Pancreas (tissue), 10 donors: ENCODE results near the gene TMEM59. TPM values are rescaled to one million over a fixed set of nuclear protein-coding genes. Genes with fewer than 3 reads are reported as not detected.
"Not testable (repeated sequence)": the region's sequence is repeated elsewhere in the genome, so short reads cannot be mapped to it uniquely, and the experiment has no call there.

Source experiments
- ATAC-seq, 4 donors: fragments of 200-7000 bp; cut with Tn5 transposase; one replicate each; pipeline versions ENCODE4 v1.8.0 to v1.9.1; 2020; ENCODE audit warnings: mild to moderate bottlenecking in 4 of 4, moderate library complexity in 4 of 4
- DNase-seq, 6 donors: peaks; one replicate each; pipeline ENCODE4 v3.0.0-alpha.2; 2020
- FAIRE-seq: peaks from 2 replicates; lab custom pipeline; 2012; peaks lifted over from hg19 to GRCh38; lab: Jason Lieb, UNC
- H3K27ac ChIP-seq, 4 donors: fragments of 200-600 bp; sonication (generic); 1 replicate in 3 of 4; 2 replicates in 1 of 4; pipeline versions ENCODE4 v1.5.0 to v1.8.0; 2020
- H3K27me3 ChIP-seq, 4 donors: fragments of 200-600 bp; one replicate each; pipeline ENCODE4 v1.8.0; 2021
- H3K36me3 ChIP-seq, 3 donors: fragments of 200-600 bp; sonication (generic) in 1 of 3; one replicate each; pipeline versions ENCODE4 v1.5.0 to v1.8.0; 2020 to 2021
- H3K4me1 ChIP-seq, 3 donors: fragments of 200-600 bp; one replicate each; pipeline ENCODE4 v1.8.0; 2021
- H3K4me3 ChIP-seq, 4 donors: fragments of 200-600 bp; sonication (generic) in 2 of 4; one replicate each; pipeline versions ENCODE4 v1.5.0 to v1.8.0; 2020 to 2021
- H3K9me3 ChIP-seq, 4 donors: fragments of 200-600 bp; one replicate each; pipeline ENCODE4 v1.8.0; 2021
- WGBS, 2 donors: extraction: QIAGEN DNeasy Blood & Tissue Kit; methylation state at CpG; one replicate each; pipeline ENCODE4 v1.1.7; 2013; 5-methylcytosine and 5-hydroxymethylcytosine counted together
- intact Hi-C, 3 donors: fragments of 100-400 bp; cut with DNase I; formaldehyde crosslinking; loops; one replicate each; pipeline versions ENCODE4 v1.11.1 to v1.14.2; 2022
- polyA plus RNA-seq, 2 donors: library from polyadenylated mRNA; stranded (reverse); fragments of 200-250 nt; gene quantifications; one replicate each; pipeline ENCODE4 v1.2.3, GENCODE V29; 2013
- total RNA-seq, 6 donors: library from RNA; stranded (reverse); fragmentation: NEBNext Ultra II Directional in 4 of 6; extraction: Animal tissue kit (Norgen Biotek cat#: 25700) in 4 of 6; gene quantifications; one replicate each; pipeline versions ENCODE4 v1.2.1 to v1.2.4, GENCODE V29; 2021 to 2023
- TF ChIP-seq, protein P1 (sequence below), 4 donors: fragments of 200-600 bp; sonication (generic) in 3 of 4; IDR thresholded peaks; one replicate each; pipeline versions ENCODE4 v1.5.0 to v1.8.0; 2021; ENCODE audit warnings: antibody characterized with exemption in 4 of 4
- donor health status: healthy with polysubstance abuse.
- donor health status: DM: no; HTN: no; CAD: no; lungs with moderate emphysema.
- donor health status: DM: no; HTN: no; CAD: no.
- donor health status: control.
- donor health status: control.
- donor health status: Bipolar disorder and iron deficiency.
- donor health status: DM: yes; HTN: yes; CAD: no.
- donor health status: DM: no; HTN: no; CAD: no.
- donor health status: DM: no; HTN: no; CAD: no.
- donor health status: DM: yes; HTN: yes; CAD: no.

The TMEM59 gene
- total and polyA plus RNA-seq, 8 donors, result 59.9 to 316 (median 232) TPM

GRCh38 chr1:54054438-54054749, 1.4 kb upstream of the TMEM59 start:
- Histone ChIP-seq H3K4me3 (peak overlapping the region in 2 of 4 donors; percentile 84 to 93), H3K27me3 (no peaks in the 10 kb centered on the region), H3K36me3 (no peaks in the 10 kb centered on the region), H3K4me1 (peaks cover 7 to 30% (median 8%) of the 10 kb centered on the region in 3 donors), H3K27ac (no peak overlapping the region), H3K9me3 (no peaks in the 10 kb centered on the region)
- DNase-seq (no peak), ATAC-seq (no peak), FAIRE-seq (no peak)
- intact Hi-C loops, result no loop called here
- 44 to 59% methylated on average over 5 of the region's 5 CpGs for WGBS, 2 donors
- TF ChIP-seq, protein P1, sequence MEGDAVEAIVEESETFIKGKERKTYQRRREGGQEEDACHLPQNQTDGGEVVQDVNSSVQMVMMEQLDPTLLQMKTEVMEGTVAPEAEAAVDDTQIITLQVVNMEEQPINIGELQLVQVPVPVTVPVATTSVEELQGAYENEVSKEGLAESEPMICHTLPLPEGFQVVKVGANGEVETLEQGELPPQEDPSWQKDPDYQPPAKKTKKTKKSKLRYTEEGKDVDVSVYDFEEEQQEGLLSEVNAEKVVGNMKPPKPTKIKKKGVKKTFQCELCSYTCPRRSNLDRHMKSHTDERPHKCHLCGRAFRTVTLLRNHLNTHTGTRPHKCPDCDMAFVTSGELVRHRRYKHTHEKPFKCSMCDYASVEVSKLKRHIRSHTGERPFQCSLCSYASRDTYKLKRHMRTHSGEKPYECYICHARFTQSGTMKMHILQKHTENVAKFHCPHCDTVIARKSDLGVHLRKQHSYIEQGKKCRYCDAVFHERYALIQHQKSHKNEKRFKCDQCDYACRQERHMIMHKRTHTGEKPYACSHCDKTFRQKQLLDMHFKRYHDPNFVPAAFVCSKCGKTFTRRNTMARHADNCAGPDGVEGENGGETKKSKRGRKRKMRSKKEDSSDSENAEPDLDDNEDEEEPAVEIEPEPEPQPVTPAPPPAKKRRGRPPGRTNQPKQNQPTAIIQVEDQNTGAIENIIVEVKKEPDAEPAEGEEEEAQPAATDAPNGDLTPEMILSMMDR (IDR thresholded peaks at IDR 0.05), result no peak

DNA sequence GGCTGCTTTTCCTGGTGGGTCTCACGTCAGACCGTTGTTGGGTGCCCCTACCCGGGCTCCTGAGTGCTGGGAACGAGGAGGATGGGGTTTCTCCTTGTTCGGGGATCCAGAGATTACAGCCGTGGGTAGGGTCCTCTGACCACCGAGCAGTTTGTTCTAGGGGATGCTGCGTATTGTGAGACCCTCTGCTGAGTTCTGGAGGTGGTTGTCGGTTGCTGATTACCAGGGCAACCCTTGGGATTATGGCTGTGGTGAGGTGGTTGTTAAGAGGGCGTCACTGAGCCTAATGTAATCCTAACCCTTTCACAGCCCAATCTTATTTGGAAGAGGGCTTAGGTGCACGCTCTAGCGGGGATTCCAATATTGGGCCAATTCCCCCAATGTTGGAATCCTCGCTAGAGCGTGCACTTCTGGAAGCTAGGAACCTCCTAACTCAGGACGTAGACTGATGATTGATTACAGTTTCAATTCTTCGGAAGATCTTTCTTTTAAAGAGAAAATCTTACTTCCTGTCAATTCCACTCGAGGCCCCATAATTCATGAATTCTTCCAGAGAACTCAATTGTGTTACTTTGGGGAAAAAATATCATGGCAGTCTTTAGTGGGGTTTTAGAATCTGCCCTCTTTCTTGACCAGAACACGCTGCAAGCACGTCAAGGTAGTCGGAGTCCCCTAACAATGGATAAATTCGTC, 887 bp upstream of the TMEM59 start:
- Histone ChIP-seq H3K27me3 (no peaks in the 10 kb centered on the region), H3K27ac (peak overlapping the region; percentile 46 to 98 (median 92)), H3K9me3 (no peaks in the 10 kb centered on the region), H3K4me3 (peak overlapping the region; percentile 31 to 93 (median 84)), H3K4me1 (peaks cover 7 to 34% (median 8%) of the 10 kb centered on the region in 3 donors), H3K36me3 (no peaks in the 10 kb centered on the region)
- intact Hi-C loops, result no loop called here
- 7 to 9% methylated on average over 21 of the region's 21 CpGs for WGBS, 2 donors
- no peak for DNase-seq
- FAIRE-seq, result no peak
- ATAC-seq, result peak; percentile 2 to 9 (median 4)
- TF ChIP-seq, protein P1 (IDR thresholded peaks at IDR 0.05), result no peak

DNA sequence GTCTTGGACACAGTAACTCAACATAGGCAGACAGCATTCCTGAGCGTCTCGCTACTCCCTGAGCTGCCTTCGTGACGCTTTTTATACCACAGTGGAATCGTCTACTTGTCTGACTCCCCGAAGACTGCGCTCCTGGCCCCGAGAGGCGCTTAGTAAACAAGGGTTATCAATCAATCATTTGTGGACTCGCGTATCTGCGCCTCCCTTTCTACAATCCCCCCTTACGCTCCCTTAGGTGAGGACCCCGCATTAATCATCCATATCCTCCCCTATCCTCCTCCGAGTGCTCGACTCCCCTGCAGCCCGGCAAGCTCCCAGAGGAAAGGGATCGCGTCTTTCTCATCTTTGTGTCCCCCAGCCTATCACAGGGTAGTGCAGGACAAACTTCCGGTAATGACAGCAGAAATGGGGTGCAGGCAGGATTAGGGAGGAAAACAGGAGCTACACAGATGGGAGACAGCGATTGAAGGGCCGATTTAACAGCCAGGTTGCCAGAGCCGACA, 522 bp downstream of the TMEM59 start:
- DNase-seq (peak in 3 of 6 donors; percentile 18 to 33 (median 30)), ATAC-seq (peak; percentile 14 to 36 (median 30)), FAIRE-seq (no peak)
- Histone ChIP-seq H3K4me3 (peak overlapping the region; percentile 68 to 93 (median 84)), H3K27me3 (no peaks in the 10 kb centered on the region), H3K4me1 (peaks cover 12 to 48% (median 12%) of the 10 kb centered on the region in 3 donors), H3K36me3 (no peaks in the 10 kb centered on the region), H3K9me3 (no peaks in the 10 kb centered on the region), H3K27ac (peak overlapping the region; percentile 91 to 98 (median 92))
- TF ChIP-seq, protein P1 (IDR thresholded peaks at IDR 0.05), result no peak
- WGBS, 2 donors, result 0% methylated on average over 23 of the region's 23 CpGs
- intact Hi-C loops, result no loop called here

DNA sequence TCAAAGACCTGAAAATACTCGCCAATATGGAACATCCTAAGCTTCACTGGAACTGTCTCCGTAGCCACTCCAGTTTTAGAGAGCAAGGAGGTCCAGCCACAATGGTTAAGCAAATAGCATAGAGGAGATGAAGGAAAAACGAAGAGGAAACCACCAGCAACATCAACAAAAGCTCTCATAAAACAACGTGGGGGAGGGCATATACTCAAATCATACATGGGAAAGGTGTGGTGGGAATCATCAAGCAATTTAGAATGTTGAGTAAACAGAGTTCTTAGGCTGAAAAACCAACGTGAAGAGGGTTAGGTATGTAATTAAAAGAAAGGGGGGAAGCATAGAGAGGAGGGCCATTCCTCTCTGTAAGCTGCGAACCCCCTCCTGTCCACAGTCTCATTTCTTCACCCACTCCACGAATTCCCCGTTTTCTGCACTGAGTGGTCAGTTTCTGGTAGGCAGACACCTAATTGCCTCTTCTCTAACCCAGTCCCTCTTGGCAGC, 1.0 kb downstream of the TMEM59 start:
- Histone ChIP-seq H3K27ac (peak overlapping the region; percentile 91 to 98 (median 92)), H3K4me3 (peak overlapping the region; percentile 68 to 93 (median 84)), H3K4me1 (peaks cover 16 to 53% (median 17%) of the 10 kb centered on the region in 3 donors), H3K36me3 (no peaks in the 10 kb centered on the region), H3K27me3 (no peaks in the 10 kb centered on the region), H3K9me3 (no peaks in the 10 kb centered on the region)
- TF ChIP-seq, protein P1 (IDR thresholded peaks at IDR 0.05), result no peak
- no peak for ATAC-seq
- intact Hi-C loops, result no loop called here
- no peak for DNase-seq
- 1 to 2% methylated on average over 8 of the region's 8 CpGs for WGBS, 2 donors
- FAIRE-seq, result no peak

DNA sequence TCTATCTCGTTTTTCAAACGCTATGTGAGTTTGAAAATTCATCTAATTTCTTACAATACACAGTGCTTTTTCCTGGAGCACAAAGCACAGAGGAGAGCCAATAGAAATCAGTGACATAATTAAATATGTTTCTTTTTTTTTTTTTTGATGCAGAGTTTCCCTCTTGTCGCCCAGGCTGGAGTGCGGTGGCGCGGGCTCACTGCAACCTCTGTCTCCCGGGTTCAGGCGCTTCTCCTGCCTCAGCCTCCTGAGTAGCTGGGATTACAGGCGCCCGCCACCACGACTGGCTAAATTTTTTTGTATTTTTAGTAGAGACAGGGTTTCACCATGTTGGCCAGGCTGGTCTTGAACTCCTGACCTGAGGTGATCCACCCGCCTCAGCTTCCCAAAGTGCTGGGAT, 2.6 kb downstream of the TMEM59 start:
- 95 to 96% methylated on average over 12 of the region's 12 CpGs for WGBS, 2 donors

More for the DNA sequence above, 2.6 kb downstream of the TMEM59 start:
- H3K9me3 ChIP-seq, H3K27me3 ChIP-seq, FAIRE-seq, ATAC-seq, DNase-seq, H3K27ac ChIP-seq, H3K36me3 ChIP-seq, intact Hi-C loops, H3K4me3 ChIP-seq: not testable (repeated sequence)
- H3K4me1 ChIP-seq, result peaks cover 17 to 57% (median 19%) of the 10 kb centered on the region in 3 donors
